NCI-H1417 treated with DMSO at 0.1 percent for 48 hours (cell line): Measurements from ENCODE around the gene LBHD1.
"Not testable (repeated sequence)": the region's sequence is repeated elsewhere in the genome, so short reads cannot be mapped to it uniquely, and the experiment has no call there.

ENCODE experiments used
- DNase-seq: peaks from one replicate; lab custom pipeline; 2025; lab: John Stamatoyannopoulos, UW

LBHD1 gene

GRCh38 chr11:62671608-62672389 is at the start of gene LBHD1, which contains the start of gene UQCC3:
TSS of gene LBHD1 (minus strand) at chr11:62672267. CDS start at chr11:62670031, 2,236 bp downstream.
TSS of gene UQCC3 (plus strand) at chr11:62671673. CDS start at chr11:62671746, 73 bp downstream.
- peak; percentile 20 for DNase-seq

GRCh38 chr11:62719302-62719978 is 47.4 kb upstream of the LBHD1 start:
- no peak for DNase-seq

- no peak for DNase-seq
Observed at GRCh38 chr11:62716816-62717215, 44.7 kb upstream of the LBHD1 start.

- DNase-seq = no peak
Observed at GRCh38 chr11:62716206-62716605, 44.1 kb upstream of the LBHD1 start.

GRCh38 chr11:62715150-62716130 is 43.4 kb upstream of the LBHD1 start:
- no peak for DNase-seq

GRCh38 chr11:62713343-62713742 is 41.3 kb upstream of the LBHD1 start:
- DNase-seq = no peak

GRCh38 chr11:62712861-62713260 is 40.8 kb upstream of the LBHD1 start:
- DNase-seq = no peak

- DNase-seq = no peak
Observed at GRCh38 chr11:62712276-62712812, 40.3 kb upstream of the LBHD1 start.

GRCh38 chr11:62710001-62710345 is 37.9 kb upstream of the LBHD1 start:
- DNase-seq = no peak

GRCh38 chr11:62709247-62710000 is 37.4 kb upstream of the LBHD1 start:
- peak; percentile 94 for DNase-seq

GRCh38 chr11:62708793-62709192 is 36.7 kb upstream of the LBHD1 start:
- peak; percentile 52 for DNase-seq

- DNase-seq = no peak
Observed at GRCh38 chr11:62708392-62708791, 36.3 kb upstream of the LBHD1 start.

GRCh38 chr11:62707277-62707861 is 35.3 kb upstream of the LBHD1 start, which contains the start of the genes BSCL2 and GNG3:
TSS of gene BSCL2 (minus strand) at chr11:62707424. CDS start at chr11:62707195, 229 bp downstream.
TSS of gene GNG3 (plus strand) at chr11:62707676. CDS start at chr11:62708296, 620 bp downstream.
- no peak for DNase-seq

- DNase-seq = no peak
Observed at GRCh38 chr11:62706850-62707247, 34.8 kb upstream of the LBHD1 start.

- peak; percentile 88 for DNase-seq
Observed at GRCh38 chr11:62705880-62706849, 34.1 kb upstream of the LBHD1 start.

GRCh38 chr11:62705413-62705812 is 33.3 kb upstream of the LBHD1 start:
- DNase-seq = no peak

GRCh38 chr11:62703921-62704320 is 31.9 kb upstream of the LBHD1 start:
- not testable (repeated sequence) for DNase-seq

GRCh38 chr11:62702246-62702645 is 30.2 kb upstream of the LBHD1 start:
- DNase-seq = no peak

- DNase-seq = no peak
Observed at GRCh38 chr11:62694455-62695167, 22.5 kb upstream of the LBHD1 start.
